ENCODE results near the gene CORO7.

DNA sequence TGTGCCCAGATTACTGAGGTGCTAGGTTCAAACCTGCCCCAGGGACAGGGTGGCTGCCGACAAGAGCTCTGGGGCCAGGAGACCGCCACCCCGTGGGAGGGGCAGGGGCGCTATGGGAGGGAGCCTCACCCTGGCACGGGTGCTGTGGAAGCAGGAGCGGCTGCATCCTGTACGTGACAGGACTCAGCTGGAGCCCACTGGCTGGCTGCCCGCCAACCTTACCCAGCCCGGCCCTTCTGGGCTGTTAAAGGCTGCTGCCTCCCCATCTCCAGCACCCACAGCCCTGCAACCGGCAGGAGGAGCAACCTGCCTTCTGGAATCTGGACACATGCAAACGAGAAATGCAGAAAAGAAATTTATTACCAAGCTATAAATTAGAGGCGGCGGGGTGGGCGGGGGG lies 76.5 kb downstream of the CORO7 start:
- no peak for TF ChIP-seq POLR2AphosphoS5 (IDR thresholded peaks at IDR 0.05; ENCODE audit: borderline replicate concordance, low read depth, low read length)
- no peak for TF ChIP-seq EZH2 (IDR thresholded peaks at IDR 0.05)
- TF ChIP-seq FOXP2 (optimal IDR thresholded peaks at IDR 0.05; ENCODE audit: control extremely low read depth, extremely low read length, insufficient read depth) = no peak

All from SK-N-MC (cell line).